ENCODE data around the gene PHKA2.
A peak's percentile ranks its signal among the peaks of the same experiment; 100 is the strongest.
"Not testable (repeated sequence)": the region's sequence is repeated elsewhere in the genome, so short reads cannot be mapped to it uniquely, and the experiment has no call there.

The PHKA2 gene

DNA sequence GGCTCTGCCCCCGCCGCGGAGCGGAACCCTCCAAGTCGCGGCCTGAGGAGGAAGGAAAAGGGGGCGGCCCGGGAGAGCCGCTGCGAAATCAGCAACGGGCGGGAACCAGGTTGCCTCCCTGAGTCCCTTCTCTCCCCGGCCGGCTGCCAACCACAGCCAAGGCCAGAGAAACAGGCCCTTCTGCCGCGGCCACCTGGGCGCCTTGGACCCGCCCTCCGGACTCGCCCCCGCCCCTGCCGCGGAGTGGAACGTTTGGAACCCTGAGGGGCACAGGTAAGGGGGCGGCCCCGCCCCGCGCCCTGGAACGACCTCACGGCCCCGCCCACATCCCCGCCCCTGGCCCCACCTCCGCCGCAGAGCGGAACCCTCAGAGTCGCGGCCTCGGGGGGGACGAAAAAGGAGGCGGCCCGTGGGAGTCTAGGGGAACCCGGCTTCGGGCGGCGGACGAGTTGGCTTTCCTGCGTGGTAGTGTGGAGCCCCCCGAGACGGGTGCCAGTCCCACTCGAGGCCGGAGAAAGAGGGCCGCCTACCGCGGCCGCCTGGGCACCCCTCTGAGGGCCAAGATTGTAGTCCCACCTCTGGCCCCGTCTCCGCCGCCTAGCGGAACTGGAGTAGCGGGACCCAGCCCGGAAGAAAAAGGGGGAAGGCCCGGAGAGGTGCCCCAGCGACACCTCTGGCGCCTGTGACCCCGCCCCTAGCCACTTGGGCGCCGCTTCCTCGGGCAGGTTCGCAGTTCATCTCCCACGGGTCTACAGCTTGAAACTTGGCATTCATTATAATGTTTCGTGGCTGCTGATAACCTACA is 669 bp upstream of the PHKA2 start:
- Histone ChIP-seq H3K4me2 (peak overlapping the region; percentile 91), H3K27ac (peak overlapping the region; percentile 68), H3K9ac (peak overlapping the region; percentile 79), H3K4me3 (IDR thresholded peaks at IDR 0.05; ENCODE audit: insufficient read depth, low read depth, low read length) (no peak overlapping the region), H4K20me1 (ENCODE audit: insufficient read depth) (no peaks in the 10 kb centered on the region), H3K79me2 (ENCODE audit: insufficient read depth, low read depth) (no peaks in the 10 kb centered on the region), H2AFZ (ENCODE audit: low read depth) (peak overlapping the region; percentile 82), H3K4me1 (ENCODE audit: low read depth, poor library complexity, severe bottlenecking) (peaks cover 10% of the 10 kb centered on the region), H3K36me3 (ENCODE audit: insufficient read depth) (no peaks in the 10 kb centered on the region), H3K27me3 (ENCODE audit: insufficient read depth, low read depth) (no peaks in the 10 kb centered on the region)
- TF ChIP-seq, protein P1, sequence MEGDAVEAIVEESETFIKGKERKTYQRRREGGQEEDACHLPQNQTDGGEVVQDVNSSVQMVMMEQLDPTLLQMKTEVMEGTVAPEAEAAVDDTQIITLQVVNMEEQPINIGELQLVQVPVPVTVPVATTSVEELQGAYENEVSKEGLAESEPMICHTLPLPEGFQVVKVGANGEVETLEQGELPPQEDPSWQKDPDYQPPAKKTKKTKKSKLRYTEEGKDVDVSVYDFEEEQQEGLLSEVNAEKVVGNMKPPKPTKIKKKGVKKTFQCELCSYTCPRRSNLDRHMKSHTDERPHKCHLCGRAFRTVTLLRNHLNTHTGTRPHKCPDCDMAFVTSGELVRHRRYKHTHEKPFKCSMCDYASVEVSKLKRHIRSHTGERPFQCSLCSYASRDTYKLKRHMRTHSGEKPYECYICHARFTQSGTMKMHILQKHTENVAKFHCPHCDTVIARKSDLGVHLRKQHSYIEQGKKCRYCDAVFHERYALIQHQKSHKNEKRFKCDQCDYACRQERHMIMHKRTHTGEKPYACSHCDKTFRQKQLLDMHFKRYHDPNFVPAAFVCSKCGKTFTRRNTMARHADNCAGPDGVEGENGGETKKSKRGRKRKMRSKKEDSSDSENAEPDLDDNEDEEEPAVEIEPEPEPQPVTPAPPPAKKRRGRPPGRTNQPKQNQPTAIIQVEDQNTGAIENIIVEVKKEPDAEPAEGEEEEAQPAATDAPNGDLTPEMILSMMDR (conservative IDR thresholded peaks at IDR 0.05; ENCODE audit: low read depth, low read length) = peak; percentile 55

DNA sequence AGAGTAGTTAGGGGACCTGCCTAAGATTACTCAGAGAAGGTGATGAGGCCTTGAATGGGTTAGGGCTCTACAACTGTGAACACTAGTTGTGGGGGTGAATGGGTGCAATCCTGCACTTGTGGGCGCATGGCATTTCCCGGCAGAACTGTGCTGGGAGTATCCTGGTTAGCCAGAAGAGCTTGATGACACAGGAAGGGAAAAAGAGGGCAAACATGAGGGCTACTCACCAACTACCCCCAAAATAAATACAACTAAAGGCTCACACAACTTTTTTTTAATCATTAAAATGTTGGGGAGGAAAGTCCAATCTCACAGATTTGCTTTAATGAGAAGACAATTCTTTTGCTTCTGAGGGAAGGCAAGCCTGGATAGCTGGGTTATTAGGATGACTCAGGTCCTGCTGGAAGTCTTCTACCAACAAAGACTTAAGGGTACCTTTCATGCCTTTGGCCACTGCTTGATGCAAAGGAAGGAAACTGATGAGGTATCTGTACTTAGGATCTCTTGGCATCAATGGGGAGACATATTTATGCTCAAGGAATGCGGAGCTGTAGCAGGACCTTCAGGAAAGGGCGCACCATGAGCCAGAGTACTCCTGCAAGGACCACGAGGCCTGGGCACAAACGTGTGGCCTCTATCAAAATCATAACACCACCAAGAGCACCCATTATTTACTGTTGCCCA is 2.6 kb downstream of the PHKA2 start:
- Histone ChIP-seq H3K27me3 (ENCODE audit: insufficient read depth, low read depth) (no peaks in the 10 kb centered on the region), H3K4me3 (IDR thresholded peaks at IDR 0.05; ENCODE audit: insufficient read depth, low read depth, low read length) (no peak overlapping the region), H4K20me1 (ENCODE audit: insufficient read depth) (no peaks in the 10 kb centered on the region), H3K4me1 (ENCODE audit: low read depth, poor library complexity, severe bottlenecking) (peaks cover 10% of the 10 kb centered on the region), H2AFZ (ENCODE audit: low read depth) (no peak overlapping the region), H3K36me3 (ENCODE audit: insufficient read depth) (no peaks in the 10 kb centered on the region), H3K27ac (no peak overlapping the region), H3K9ac (no peak overlapping the region), H3K4me2 (no peak overlapping the region), H3K79me2 (ENCODE audit: insufficient read depth, low read depth) (no peaks in the 10 kb centered on the region)
- TF ChIP-seq, protein P1 (conservative IDR thresholded peaks at IDR 0.05; ENCODE audit: low read depth, low read length) = no peak

DNA sequence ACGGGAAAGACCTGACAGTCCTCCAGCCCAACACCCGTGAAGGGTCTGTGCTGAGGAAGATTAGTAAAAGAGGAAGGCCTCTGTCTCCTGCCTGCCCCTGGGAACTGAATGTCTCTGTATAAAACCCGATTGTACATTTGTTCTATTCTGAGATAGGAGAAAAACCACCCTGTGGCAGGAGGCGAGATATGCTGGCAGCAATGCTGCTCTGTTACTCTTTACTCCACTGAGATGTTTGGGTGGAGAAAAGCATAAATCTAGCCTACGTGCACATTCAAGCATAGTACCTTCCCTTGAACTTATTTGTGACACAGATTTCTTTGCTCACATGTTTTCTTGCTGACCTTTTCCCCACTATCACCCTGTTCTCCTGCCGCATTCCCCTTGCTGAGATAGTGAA is 3.7 kb downstream of the PHKA2 start:
- not testable (repeated sequence) for H3K27me3 ChIP-seq (ENCODE audit: insufficient read depth, low read depth); H3K4me2 ChIP-seq; H3K27ac ChIP-seq; H4K20me1 ChIP-seq (ENCODE audit: insufficient read depth); H2AFZ ChIP-seq (ENCODE audit: low read depth); H3K36me3 ChIP-seq (ENCODE audit: insufficient read depth); H3K9ac ChIP-seq; H3K4me1 ChIP-seq (ENCODE audit: low read depth, poor library complexity, severe bottlenecking); H3K79me2 ChIP-seq (ENCODE audit: insufficient read depth, low read depth); H3K4me3 ChIP-seq (IDR thresholded peaks at IDR 0.05; ENCODE audit: insufficient read depth, low read depth, low read length)

DNA sequence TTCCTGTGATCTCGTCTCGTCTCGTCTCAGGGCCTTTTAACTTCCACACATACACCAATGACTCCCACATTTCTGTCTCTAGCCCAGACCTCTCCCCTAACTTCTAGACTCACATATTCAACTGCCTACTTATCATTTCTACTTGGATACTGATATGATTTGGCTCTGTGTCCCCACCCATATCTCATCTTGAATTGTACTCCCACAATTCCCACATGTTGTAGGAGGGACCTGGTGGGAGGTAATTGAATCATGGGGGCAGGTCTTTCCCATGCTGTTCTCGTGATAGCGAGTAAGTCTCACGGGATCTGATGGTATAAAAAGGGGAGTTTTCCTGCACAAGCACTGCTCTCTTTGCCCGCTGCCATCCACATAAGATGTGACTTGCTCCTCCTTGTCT is 8.9 kb downstream of the PHKA2 start:
- H2AFZ ChIP-seq (ENCODE audit: low read depth) = no peak overlapping the region
- no peaks in the 10 kb centered on the region for H4K20me1 ChIP-seq (ENCODE audit: insufficient read depth)
- no peak overlapping the region for H3K9ac ChIP-seq
- TF ChIP-seq, protein P1 (conservative IDR thresholded peaks at IDR 0.05; ENCODE audit: low read depth, low read length) = no peak
- H3K4me3 ChIP-seq (IDR thresholded peaks at IDR 0.05; ENCODE audit: insufficient read depth, low read depth, low read length) = no peak overlapping the region
- no peak overlapping the region for H3K27ac ChIP-seq
- H3K36me3 ChIP-seq (ENCODE audit: insufficient read depth) = no peaks in the 10 kb centered on the region
- H3K4me1 ChIP-seq (ENCODE audit: low read depth, poor library complexity, severe bottlenecking) = no peaks in the 10 kb centered on the region
- no peaks in the 10 kb centered on the region for H3K79me2 ChIP-seq (ENCODE audit: insufficient read depth, low read depth)
- H3K4me2 ChIP-seq = no peak overlapping the region
- no peaks in the 10 kb centered on the region for H3K27me3 ChIP-seq (ENCODE audit: insufficient read depth, low read depth)
